DND-41 (cell line): ENCODE data around the gene RABL6.

Experiments
- CTCF ChIP-seq: IDR thresholded peaks from 2 replicates; pipeline ENCODE4 v1.5.1; 2012; ENCODE audit warnings: borderline replicate concordance, low read length, moderate library complexity, mild to moderate bottlenecking; ENCODE audit not compliant: poor library complexity, severe bottlenecking; ENCODE audit errors: extremely low read depth
- EZH2 ChIP-seq: IDR thresholded peaks from 3 replicates; pipeline ENCODE4 v1.6.1; 2012; ENCODE audit warnings: borderline replicate concordance, low read depth, mild to moderate bottlenecking, moderate library complexity, low read length, inconsistent platforms; ENCODE audit not compliant: severe bottlenecking

GRCh38 chr9:136775191-136775590 is 32.6 kb upstream of the RABL6 start:
- no peak for TF ChIP-seq CTCF
- TF ChIP-seq EZH2, result no peak
